OCI-LY3 (cell line): ENCODE measurements around the gene DENND1A.

Source experiments
- CTCF ChIP-seq: fragments of 200-600, 300-600 bp; sonication (generic); IDR thresholded peaks from 2 replicates; pipeline ENCODE4 v1.5.1; 2014; ENCODE audit warnings: antibody characterized with exemption, low read length, low read depth
- EZH2phosphoT487 ChIP-seq: fragments of 200-600 bp; shearing (Covaris generic); IDR thresholded peaks from 2 replicates; pipeline ENCODE4 v1.6.1; 2018; ENCODE audit warnings: antibody characterized with exemption, mixed run types, low read depth

GRCh38 chr9:123792501-123792900 lies 137.4 kb downstream of the DENND1A start:
- TF ChIP-seq CTCF (no peak), EZH2phosphoT487 (no peak)
